GM12878 (cell line): ENCODE measurements around the gene ITK.

ENCODE experiments used
- CEBPB ChIP-seq, 2 experiments: fragments of 150-350 bp in 1 of 2; IDR thresholded peaks; 2 replicates each; pipeline ENCODE4 v1.6.1; 2012 to 2014; ENCODE audit warnings: low read depth in 2 of 2, low read length in 2 of 2, borderline replicate concordance in 1 of 2, inconsistent platforms in 1 of 2
- CTCF ChIP-seq, 3 experiments: IDR thresholded peaks in 2 of 3; conservative IDR thresholded peaks in 1 of 3; 2 replicates each; pipeline ENCODE4 v1.5.1; 2011; ENCODE audit warnings: low read depth in 3 of 3, low read length in 3 of 3, mild to moderate bottlenecking in 3 of 3, control low read depth in 2 of 3, moderate library complexity in 2 of 3, inconsistent platforms in 1 of 3, mixed read lengths in 1 of 3; ENCODE audit not compliant: control insufficient read depth in 2 of 3, insufficient read depth in 1 of 3; ENCODE audit errors: extremely low read depth in 1 of 3
- FOXM1 ChIP-seq: IDR thresholded peaks from 2 replicates; pipeline ENCODE4 v1.6.1; 2012; ENCODE audit warnings: low read depth, mild to moderate bottlenecking, inconsistent platforms, low read length, moderate library complexity
- HCFC1 ChIP-seq: fragments of 150-350 bp; IDR thresholded peaks from 2 replicates; pipeline ENCODE4 v1.6.1; 2014; ENCODE audit warnings: low read length
- JUNB ChIP-seq: IDR thresholded peaks from 2 replicates; pipeline ENCODE4 v1.6.1; 2016; ENCODE audit warnings: antibody characterized with exemption, mild to moderate bottlenecking
- MXI1 ChIP-seq: fragments of 150-350 bp; IDR thresholded peaks from 2 replicates; pipeline ENCODE4 v1.6.1; 2011; ENCODE audit warnings: low read depth, mild to moderate bottlenecking, inconsistent platforms, low read length, improper control_type of control experiment
- MYC ChIP-seq: IDR thresholded peaks from 2 replicates; pipeline ENCODE4 v1.6.1; 2011; ENCODE audit warnings: mild to moderate bottlenecking, low read length, moderate library complexity, inconsistent platforms; ENCODE audit not compliant: insufficient read depth, insufficient replicate concordance, insufficient read length, severe bottlenecking
- POLR2A ChIP-seq: IDR thresholded peaks from 2 replicates; pipeline ENCODE4 v1.6.1; 2011; ENCODE audit warnings: low read depth, mild to moderate bottlenecking, low read length
- RAD51 ChIP-seq: fragments of 450-650 bp; IDR thresholded peaks from 2 replicates; pipeline ENCODE4 v1.6.1; 2016; ENCODE audit warnings: moderate library complexity, mild to moderate bottlenecking, inconsistent platforms
- SREBF1 ChIP-seq: IDR thresholded peaks from 2 replicates; pipeline ENCODE4 v1.6.1; 2012; ENCODE audit warnings: mild to moderate bottlenecking, low read length

GRCh38 chr5:157286761-157287211, 106.1 kb downstream of the ITK start:
- TF ChIP-seq CEBPB (IDR thresholded peaks at IDR 0.05; ENCODE audit: borderline replicate concordance in 1 of 2, low read depth in 2 of 2, low read length in 2 of 2), result no peak
- no peak for TF ChIP-seq POLR2A
- TF ChIP-seq RAD51, result no peak
- no peak for TF ChIP-seq FOXM1
- no peak for TF ChIP-seq SREBF1
- no peak for TF ChIP-seq HCFC1
- TF ChIP-seq MYC, result no peak
- TF ChIP-seq JUNB, result no peak
- TF ChIP-seq CTCF (IDR thresholded peaks at IDR 0.05 in 2 of 3, conservative IDR thresholded peaks at IDR 0.05 in 1 of 3; ENCODE audit: control insufficient read depth in 2 of 3, extremely low read depth in 1 of 3, insufficient read depth in 1 of 3, low read depth in 3 of 3, low read length in 3 of 3), result no peak
- TF ChIP-seq MXI1, result no peak
